MM.1S (cell line): ENCODE data around the gene BAG3.

Experiments used
- EZH2 ChIP-seq: fragments of 300-600 bp; sonication (generic); optimal IDR thresholded peaks from 2 replicates; pipeline ENCODE3; 2017; ENCODE audit warnings: low read depth, mild to moderate bottlenecking, antibody characterized with exemption, low read length, mixed read lengths
- TF ChIP-seq, protein P1 (sequence below): fragments of 300-600 bp; sonication (generic); IDR thresholded peaks from 2 replicates; pipeline ENCODE4 v1.5.1; 2016; ENCODE audit warnings: antibody characterized with exemption, low read length, mixed read lengths

- TF ChIP-seq, protein P1, sequence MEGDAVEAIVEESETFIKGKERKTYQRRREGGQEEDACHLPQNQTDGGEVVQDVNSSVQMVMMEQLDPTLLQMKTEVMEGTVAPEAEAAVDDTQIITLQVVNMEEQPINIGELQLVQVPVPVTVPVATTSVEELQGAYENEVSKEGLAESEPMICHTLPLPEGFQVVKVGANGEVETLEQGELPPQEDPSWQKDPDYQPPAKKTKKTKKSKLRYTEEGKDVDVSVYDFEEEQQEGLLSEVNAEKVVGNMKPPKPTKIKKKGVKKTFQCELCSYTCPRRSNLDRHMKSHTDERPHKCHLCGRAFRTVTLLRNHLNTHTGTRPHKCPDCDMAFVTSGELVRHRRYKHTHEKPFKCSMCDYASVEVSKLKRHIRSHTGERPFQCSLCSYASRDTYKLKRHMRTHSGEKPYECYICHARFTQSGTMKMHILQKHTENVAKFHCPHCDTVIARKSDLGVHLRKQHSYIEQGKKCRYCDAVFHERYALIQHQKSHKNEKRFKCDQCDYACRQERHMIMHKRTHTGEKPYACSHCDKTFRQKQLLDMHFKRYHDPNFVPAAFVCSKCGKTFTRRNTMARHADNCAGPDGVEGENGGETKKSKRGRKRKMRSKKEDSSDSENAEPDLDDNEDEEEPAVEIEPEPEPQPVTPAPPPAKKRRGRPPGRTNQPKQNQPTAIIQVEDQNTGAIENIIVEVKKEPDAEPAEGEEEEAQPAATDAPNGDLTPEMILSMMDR = no peak
- no peak for TF ChIP-seq EZH2
Measured at GRCh38 chr10:119724593-119725516, 73.7 kb downstream of the BAG3 start.
